ENCODE data around the gene KIF4B.

DNA sequence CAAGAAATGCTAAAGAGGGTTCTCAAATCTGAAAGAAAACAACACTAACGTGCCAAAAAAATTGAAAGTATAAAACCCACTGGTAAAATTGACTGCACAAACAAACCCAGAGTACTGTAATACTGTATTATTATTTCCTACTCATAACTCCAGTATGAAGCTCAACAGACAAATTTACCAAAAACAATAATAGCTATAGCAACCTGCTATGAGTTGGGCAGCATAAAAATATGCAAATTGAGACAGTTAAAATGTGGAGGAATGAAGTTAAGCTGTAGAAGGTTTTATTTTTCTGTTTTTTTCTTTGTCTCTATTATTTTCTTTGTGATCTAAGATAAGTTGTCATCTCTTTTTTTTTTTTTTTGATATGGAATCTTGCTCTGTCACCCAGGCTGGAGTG is 15.7 kb downstream of the KIF4B start:
- TF ChIP-seq CTCF (optimal IDR thresholded peaks at IDR 0.05 in 1 of 3, IDR thresholded peaks at IDR 0.05 in 1 of 3, conservative IDR thresholded peaks at IDR 0.05 in 1 of 3; ENCODE audit: extremely low read depth in 1 of 3, insufficient read depth in 2 of 3, low read length in 3 of 3): no peak
- no peak for TF ChIP-seq EZH2 (IDR thresholded peaks at IDR 0.05; ENCODE audit: low read length)

All from keratinocyte (primary cell).